ENCODE results near the gene CBLN3.

DNA sequence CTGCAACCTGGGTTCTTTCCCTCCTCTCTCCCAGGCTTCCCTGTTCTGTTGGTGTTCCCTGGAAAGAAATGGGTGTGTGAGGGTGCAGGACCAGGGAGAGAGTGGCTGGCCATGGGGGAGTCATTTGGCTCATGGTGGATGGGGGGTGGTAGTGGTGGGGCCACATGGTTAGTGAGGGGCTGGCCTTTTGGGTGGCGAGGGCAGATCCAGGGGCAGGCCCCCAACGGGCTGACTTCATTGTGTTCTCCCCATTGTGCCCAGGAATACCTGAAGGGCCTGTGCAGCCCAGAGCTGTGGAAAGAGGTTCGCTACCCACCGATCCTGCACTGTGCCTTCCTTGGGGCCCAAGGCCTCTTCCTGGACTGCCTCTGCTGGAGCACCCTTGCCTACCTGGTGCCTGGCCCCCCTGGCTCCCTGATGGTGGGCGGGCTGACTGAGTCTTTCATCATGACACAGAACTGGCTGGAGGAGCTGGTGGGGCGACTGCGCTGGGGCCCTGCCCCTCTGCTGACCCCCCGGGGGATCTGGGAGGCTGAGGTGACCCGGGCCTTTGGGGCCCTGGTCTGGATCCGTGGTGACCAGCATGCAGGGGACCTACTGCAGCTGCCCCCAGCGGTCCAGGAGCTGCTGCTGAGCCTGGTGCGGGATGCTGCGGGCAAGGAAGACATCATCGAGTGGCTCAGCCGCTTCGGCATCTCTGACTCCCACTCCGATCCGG, 21.7 kb downstream of the CBLN3 start:
- TF ChIP-seq POLR2A (IDR thresholded peaks at IDR 0.05) (no peak), CTCF (IDR thresholded peaks at IDR 0.05) (no peak)
